Fibroblast of pulmonary artery (primary cell): ENCODE results near the gene EIF2S2.

Source experiments
- DNase-seq: peaks from one replicate; pipeline ENCODE4 v3.0.0-alpha.2; 2010; ENCODE audit warnings: low read depth
- H3K4me3 ChIP-seq: replicated peaks from 2 replicates; pipeline ENCODE4 v1.5.1; 2011; ENCODE audit warnings: low read depth, mild to moderate bottlenecking, control low read depth, low read length, moderate library complexity
- CTCF ChIP-seq: IDR thresholded peaks from 2 replicates; pipeline ENCODE4 v1.5.1; 2011; ENCODE audit warnings: mild to moderate bottlenecking, control low read depth, low read length, inconsistent platforms; ENCODE audit errors: missing control alignments

EIF2S2 gene

DNA sequence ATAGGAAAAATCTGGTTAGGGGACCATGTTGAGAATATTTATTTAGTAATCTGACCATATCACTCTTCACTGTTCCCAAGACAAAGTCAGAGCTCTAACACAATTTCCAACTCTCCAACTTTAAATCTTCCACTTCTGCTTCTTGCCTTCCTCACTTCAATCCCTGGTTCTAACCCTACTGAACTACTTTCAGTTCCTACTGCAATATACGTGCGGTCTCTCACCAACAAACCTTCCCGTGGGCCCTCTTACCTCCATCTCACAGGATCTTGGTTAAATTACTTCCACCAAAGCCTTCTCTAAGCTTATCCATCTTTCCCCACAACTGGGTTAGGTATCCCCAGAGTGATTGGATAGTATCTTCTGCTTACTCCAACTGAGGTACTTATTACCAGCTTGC lies 8.0 kb downstream of the EIF2S2 start:
- DNase-seq, result no peak
- TF ChIP-seq CTCF, result no peak
- H3K4me3 ChIP-seq, result no peak overlapping the region

DNA sequence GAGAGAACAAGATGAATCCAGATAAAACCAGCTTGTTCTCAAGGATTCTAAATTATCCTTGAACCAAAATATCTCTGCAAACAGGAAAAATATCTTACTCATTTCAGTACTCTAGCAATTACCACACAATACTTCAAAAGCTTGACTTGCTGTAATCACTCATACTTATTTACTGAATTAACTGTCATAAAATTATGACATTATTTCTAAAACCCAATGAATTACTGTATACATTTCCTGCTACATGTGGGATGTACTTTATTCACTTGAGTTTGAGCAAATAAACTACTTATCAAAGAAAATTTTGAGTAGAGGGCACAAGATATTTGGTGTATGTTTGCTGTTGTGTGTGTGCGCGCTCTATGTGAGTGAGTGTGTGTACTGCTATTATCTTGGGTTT lies 9.7 kb downstream of the EIF2S2 start:
- H3K4me3 ChIP-seq, result no peak overlapping the region
- no peak for TF ChIP-seq CTCF
- no peak for DNase-seq

DNA sequence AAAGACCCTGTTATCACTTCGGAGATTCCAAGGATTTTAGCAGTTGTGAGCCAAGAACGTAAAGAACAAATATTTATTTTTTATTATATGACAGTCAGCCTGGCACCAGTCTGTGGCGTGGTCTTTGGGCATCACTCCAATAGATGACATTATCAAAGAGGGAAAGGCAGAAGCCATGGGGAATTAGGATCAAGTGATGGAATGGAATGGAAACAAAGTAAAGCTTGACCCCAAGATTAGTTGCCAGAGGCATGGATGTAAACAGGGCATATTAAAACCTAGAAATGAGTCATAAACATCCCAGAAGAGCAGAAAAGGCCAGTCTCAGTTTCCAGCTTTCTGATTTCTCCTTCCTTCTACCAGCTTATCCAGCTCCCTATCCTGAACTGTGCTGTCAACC lies 11.5 kb downstream of the EIF2S2 start:
- H3K4me3 ChIP-seq, result no peak overlapping the region
- no peak for DNase-seq
- TF ChIP-seq CTCF, result no peak

DNA sequence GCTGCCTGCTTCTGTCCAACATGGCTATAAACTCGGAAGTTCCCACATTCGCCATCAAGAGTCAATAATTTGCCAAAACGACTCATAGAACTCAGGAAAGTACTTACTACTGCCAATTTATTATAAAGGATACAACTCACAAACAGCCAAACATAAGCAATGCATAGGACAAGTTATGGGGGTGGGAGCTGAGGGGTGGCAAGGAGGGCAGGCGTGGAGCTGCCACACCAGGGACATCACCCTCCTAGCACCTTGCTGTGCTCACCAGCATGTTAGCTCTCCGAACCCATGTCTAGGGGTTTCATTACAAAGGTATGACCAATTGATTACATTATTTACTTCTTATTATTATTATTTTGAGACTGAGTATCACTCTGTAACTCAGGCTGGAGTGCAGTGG lies 12.4 kb downstream of the EIF2S2 start:
- no peak overlapping the region for H3K4me3 ChIP-seq
- TF ChIP-seq CTCF, result no peak
- DNase-seq, result no peak

GRCh38 chr20:34098570-34098969 lies 13.5 kb downstream of the EIF2S2 start:
- DNase-seq, result no peak
- H3K4me3 ChIP-seq, result no peak overlapping the region
- TF ChIP-seq CTCF, result no peak

DNA sequence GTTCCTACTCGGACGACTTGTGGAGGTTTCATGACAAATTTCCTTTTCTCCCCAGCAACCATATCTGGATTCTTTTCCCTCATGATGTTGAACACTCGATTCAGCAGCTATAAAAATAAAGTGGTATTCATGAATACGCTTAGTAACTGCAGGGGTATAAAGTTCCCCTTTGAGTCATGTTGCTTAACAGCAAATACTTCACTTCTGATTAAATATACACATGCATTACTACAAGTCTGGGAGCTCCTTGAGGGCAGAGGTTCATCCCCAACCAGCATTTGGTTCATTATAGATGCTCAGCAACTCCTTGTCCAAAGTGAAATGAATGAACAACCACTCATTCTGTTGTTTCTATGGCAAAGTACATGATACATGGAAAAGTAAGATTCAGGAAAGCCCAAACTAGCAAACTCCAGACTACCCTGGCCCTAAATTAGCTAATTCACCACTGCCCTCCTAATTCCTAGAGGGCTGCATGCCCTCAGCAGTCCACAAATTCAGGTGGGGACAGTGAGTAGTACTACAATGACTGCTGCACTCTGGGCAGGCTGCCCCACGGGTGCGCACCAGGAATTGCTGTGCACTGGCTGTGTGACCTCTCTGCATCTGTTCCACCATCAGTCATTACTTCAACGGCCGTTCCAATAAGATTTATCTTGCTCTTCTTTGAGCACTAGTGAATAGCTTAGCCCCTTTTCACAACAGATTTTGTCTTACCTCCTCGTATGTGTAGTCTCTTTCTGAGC lies 15.2 kb downstream of the EIF2S2 start:
- no peak for TF ChIP-seq CTCF
- DNase-seq, result no peak
- H3K4me3 ChIP-seq, result no peak overlapping the region

GRCh38 chr20:34095825-34096224 lies 16.2 kb downstream of the EIF2S2 start:
- no peak for TF ChIP-seq CTCF
- H3K4me3 ChIP-seq, result no peak overlapping the region

More at GRCh38 chr20:34095825-34096224, 16.2 kb downstream of the EIF2S2 start:
- DNase-seq, result no peak
